K562 (cell line): Measurements from ENCODE around the gene PITPNC1. TPM values are rescaled to one million over a fixed set of nuclear protein-coding genes. Genes with fewer than 3 reads are reported as not detected.

Experiments
- ATAC-seq: fragments of 200-7000 bp; cut with Tn5 transposase; 3 replicates; pipeline ENCODE4 v1.9.1; 2020; ENCODE audit warnings: moderate library complexity
- BruUV-seq: library from RNA; stranded (reverse); fragments of 400-500 nt; replicated peaks from 2 replicates; lab custom pipeline; 2021; lab: Mats Ljungman, UMichigan
- CTCF ChIA-PET: fragments of 300-600 bp; formaldehyde crosslinking; extraction: SDS; loops from one replicate; lab custom pipeline; 2021; ENCODE audit warnings: low intra/inter-chr PET ratio; lab: Yijun Ruan, JAX
- POLR2A ChIA-PET: fragments of 300-600, 350-650 bp; sonication (Branson Sonifier 250); formaldehyde crosslinking; extraction: SDS; loops from one replicate; lab custom pipeline; 2021; ENCODE audit warnings: antibody characterized with exemption, inconsistent platforms; lab: Yijun Ruan, JAX
- DNase-seq, 4 experiments: peaks; one replicate each; pipeline versions ENCODE4 v3.0.0 to v3.0.0-alpha.2; 2011 to 2018; ENCODE audit warnings: low spot score in 3 of 4, mixed read lengths in 3 of 4; ENCODE audit errors: extremely low read depth in 1 of 4
- FAIRE-seq: peaks from 2 replicates; lab custom pipeline; 2011; peaks lifted over from hg19 to GRCh38; lab: Jason Lieb, UNC
- H2AFZ ChIP-seq: 2 replicates; pipeline ENCODE4 v1.6.0; 2011; ENCODE audit warnings: low read depth, low read length, control low read depth, inconsistent platforms
- H3K27ac ChIP-seq: fragments of 200-600 bp; 3 replicates; pipeline ENCODE4 v1.8.0; 2011; ENCODE audit warnings: low read depth, mild to moderate bottlenecking, control low read depth, inconsistent platforms, low read length, moderate library complexity, mixed read lengths; ENCODE audit errors: extremely low read depth
- H3K27me3 ChIP-seq, 2 experiments: fragments of 300-600 bp in 1 of 2; 2 replicates in 1 of 2; 3 replicates in 1 of 2; pipeline versions ENCODE4 v1.6.0 to v1.8.0; 2011; ENCODE audit warnings: inconsistent platforms in 2 of 2, low read length in 2 of 2, mild to moderate bottlenecking in 1 of 2, mixed read lengths in 1 of 2, moderate library complexity in 1 of 2; ENCODE audit not compliant: control insufficient read depth in 2 of 2, insufficient read depth in 2 of 2
- H3K36me3 ChIP-seq: fragments of 300-600 bp; 3 replicates; pipeline ENCODE4 v1.8.0; 2011; ENCODE audit warnings: mild to moderate bottlenecking, low read length, inconsistent platforms; ENCODE audit not compliant: control insufficient read depth, insufficient read depth
- H3K4me1 ChIP-seq, 2 experiments: fragments of 200-600 bp in 1 of 2; replicated peaks in 1 of 2; 2 replicates in 1 of 2; 3 replicates in 1 of 2; pipeline versions ENCODE4 v1.5.1 to v1.8.0; 2011; ENCODE audit warnings: inconsistent platforms in 2 of 2, low read length in 2 of 2, mild to moderate bottlenecking in 1 of 2, mixed read lengths in 1 of 2, moderate library complexity in 1 of 2; ENCODE audit not compliant: control insufficient read depth in 2 of 2, insufficient read depth in 2 of 2
- H3K4me2 ChIP-seq: 2 replicates; pipeline ENCODE4 v1.6.1; 2011; ENCODE audit warnings: low read length, control low read depth, inconsistent platforms, mixed read lengths; ENCODE audit not compliant: insufficient read depth
- H3K4me3 ChIP-seq: fragments of 200-600 bp; sonication (generic), shearing (Covaris generic); 2 replicates; pipeline ENCODE4 v1.5.1; 2016; ENCODE audit warnings: control low read depth, inconsistent platforms
- H3K79me2 ChIP-seq: fragments of 200-600 bp; 3 replicates; pipeline ENCODE4 v1.8.0; 2011; ENCODE audit warnings: low read length, inconsistent platforms; ENCODE audit not compliant: control insufficient read depth, insufficient read depth
- H3K9ac ChIP-seq, 2 experiments: 2 replicates each; pipeline versions ENCODE4 v1.6.0 to v1.6.1; 2011; ENCODE audit warnings: low read depth in 2 of 2, low read length in 2 of 2, control low read depth in 1 of 2, inconsistent platforms in 1 of 2, mild to moderate bottlenecking in 1 of 2, mixed read lengths in 1 of 2; ENCODE audit not compliant: insufficient read depth in 1 of 2
- H3K9me1 ChIP-seq: one replicate; pipeline ENCODE4 v1.6.0; 2011; ENCODE audit warnings: inconsistent platforms, mild to moderate bottlenecking, low read length, moderate library complexity; ENCODE audit not compliant: control insufficient read depth, insufficient read depth
- H3K9me3 ChIP-seq: replicated peaks from 2 replicates; pipeline ENCODE4 v1.5.1; 2011; ENCODE audit warnings: low read depth, low read length, inconsistent platforms; ENCODE audit not compliant: control insufficient read depth, insufficient read depth
- H4K20me1 ChIP-seq: replicated peaks from 2 replicates; pipeline ENCODE4 v1.6.1; 2011; ENCODE audit warnings: low read length, inconsistent platforms, mixed read lengths; ENCODE audit not compliant: control insufficient read depth, insufficient read depth
- COPS2 ChIP-seq: fragments of 450-650 bp; conservative IDR thresholded peaks from 2 replicates; pipeline ENCODE4 v1.6.1; 2016; ENCODE audit warnings: mild to moderate bottlenecking, moderate library complexity
- WGBS: fragments of 100-300 bp; shearing (Covaris generic); methylation state at CpG from one replicate; pipeline ENCODE4 v1.1.6; 2016; ENCODE audit warnings: low coverage, mixed read lengths; ENCODE audit not compliant: insufficient coverage; ENCODE audit errors: missing lambda C conversion rate; 5-methylcytosine and 5-hydroxymethylcytosine counted together
- in situ Hi-C: fragments of 300-500 bp; cut with MboI; formaldehyde crosslinking; loops from 4 replicates; pipeline ENCODE4 v1.15.0; 2018; ENCODE audit warnings: inconsistent platforms, mixed read lengths
- intact Hi-C: fragments of 100-400 bp; cut with micrococcal nuclease; formaldehyde crosslinking; loops from 2 replicates; pipeline ENCODE4 v1.14.2; 2022
- polyA plus RNA-seq, 8 experiments: library from polyadenylated mRNA; depleted of rRNA in 4 of 8; stranded (reverse) in 5 of 8; unstranded in 3 of 8; fragments of >200 nt; fragmentation: Nextera tagmentation in 2 of 8; fragmentation: Illumina TruSeq in 1 of 8; extraction: Ambion mirVana in 2 of 8; extraction: Trizol in 1 of 8; gene quantifications; 2 replicates each; pipeline versions ENCODE4 v1.2.1 to v1.2.3, GENCODE V29; 2011 to 2014; ENCODE audit warnings: inconsistent platforms in 1 of 8, missing spikeins in 1 of 8
- total RNA-seq, 7 experiments: library from RNA; depleted of rRNA in 6 of 7; stranded (reverse); fragments of >200 nt in 6 of 7; fragmentation: Illumina TruSeq in 2 of 7; extraction: Trizol in 2 of 7; gene quantifications; 2 replicates each; pipeline versions ENCODE4 v1.2.1 to v1.2.3, GENCODE V29; 2011 to 2021; ENCODE audit warnings: low replicate concordance in 1 of 7
- TF ChIP-seq, protein P1 (sequence below): sonication (generic); formaldehyde crosslinking; IDR thresholded peaks from 2 replicates; pipeline ENCODE4 v1.8.0; 2022; ENCODE audit warnings: mild to moderate bottlenecking, missing genetic modification reagents
- TF ChIP-seq, protein P2 (sequence below): fragments of 250-450 bp; sonication (Bioruptor Pico); IDR thresholded peaks from 2 replicates; pipeline ENCODE4 v1.4.0; 2020; ENCODE audit warnings: mild to moderate bottlenecking, moderate library complexity

The PITPNC1 gene
- total and polyA plus RNA-seq, 9 of the 15 experiments (the other 6 are each of a cell fraction or from before 2014, with no cell fraction given) = 0.11 to 1.1 (median 0.65) TPM

DNA sequence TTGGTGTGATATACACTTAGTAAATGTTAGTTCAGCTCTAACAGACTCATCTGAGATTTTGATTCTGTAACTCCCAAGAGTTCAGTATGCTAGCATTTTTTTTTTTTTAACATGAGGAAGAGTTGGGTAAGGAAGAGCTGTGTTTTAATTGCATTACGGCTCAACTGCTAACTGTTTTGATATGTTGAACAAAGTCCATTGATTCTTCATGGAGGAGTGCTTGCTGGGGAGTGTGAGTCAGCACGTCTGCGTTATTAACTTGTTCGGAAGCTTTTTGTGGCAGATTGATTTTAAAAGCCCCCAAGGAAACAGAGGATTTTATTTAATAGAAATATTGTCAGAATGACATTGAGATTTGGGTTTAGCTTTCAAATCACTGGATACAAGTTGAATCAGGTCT, 45.8 kb downstream of the PITPNC1 start:
- Histone ChIP-seq H3K4me2 (no peak overlapping the region), H3K36me3 (no peaks in the 10 kb centered on the region), H3K4me1 (no peaks in the 10 kb centered on the region; a peak in 1 of 5 replicates), H3K9me1 (no peaks in the 10 kb centered on the region), H3K27ac (no peak overlapping the region), H3K9me3 (no peaks in the 10 kb centered on the region), H4K20me1 (no peaks in the 10 kb centered on the region), H3K4me3 (no peak overlapping the region), H3K79me2 (no peaks in the 10 kb centered on the region), H3K9ac (no peak overlapping the region), H3K27me3 (peaks cover 13 to 27% of the 10 kb centered on the region in 2 experiments; a peak in 4 of 5 replicates)
- in situ Hi-C loops = no loop called here
- ATAC-seq = no peak
- no peak for DNase-seq
- 3% methylated on average over 4 of the region's 4 CpGs for WGBS
- ChIA-PET POLR2A (interaction anchor here (0.7 to 1.1 kb wide), 2 partner anchors 17 to 70 kb away, joined by 3 read pairs; no protein-coding TSS in a partner anchor), CTCF (no interaction called here)
- FAIRE-seq = no peak
- BruUV-seq = no TSS peak
- TF ChIP-seq, protein P1, sequence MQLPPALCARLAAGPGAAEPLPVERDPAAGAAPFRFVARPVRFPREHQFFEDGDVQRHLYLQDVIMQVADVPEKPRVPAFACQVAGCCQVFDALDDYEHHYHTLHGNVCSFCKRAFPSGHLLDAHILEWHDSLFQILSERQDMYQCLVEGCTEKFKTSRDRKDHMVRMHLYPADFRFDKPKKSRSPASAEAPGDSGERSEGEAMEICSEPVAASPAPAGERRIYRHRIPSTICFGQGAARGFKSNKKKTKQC (CRISPR knock-in tag) = no peak
- TF ChIP-seq COPS2 = no peak
- TF ChIP-seq, protein P2, sequence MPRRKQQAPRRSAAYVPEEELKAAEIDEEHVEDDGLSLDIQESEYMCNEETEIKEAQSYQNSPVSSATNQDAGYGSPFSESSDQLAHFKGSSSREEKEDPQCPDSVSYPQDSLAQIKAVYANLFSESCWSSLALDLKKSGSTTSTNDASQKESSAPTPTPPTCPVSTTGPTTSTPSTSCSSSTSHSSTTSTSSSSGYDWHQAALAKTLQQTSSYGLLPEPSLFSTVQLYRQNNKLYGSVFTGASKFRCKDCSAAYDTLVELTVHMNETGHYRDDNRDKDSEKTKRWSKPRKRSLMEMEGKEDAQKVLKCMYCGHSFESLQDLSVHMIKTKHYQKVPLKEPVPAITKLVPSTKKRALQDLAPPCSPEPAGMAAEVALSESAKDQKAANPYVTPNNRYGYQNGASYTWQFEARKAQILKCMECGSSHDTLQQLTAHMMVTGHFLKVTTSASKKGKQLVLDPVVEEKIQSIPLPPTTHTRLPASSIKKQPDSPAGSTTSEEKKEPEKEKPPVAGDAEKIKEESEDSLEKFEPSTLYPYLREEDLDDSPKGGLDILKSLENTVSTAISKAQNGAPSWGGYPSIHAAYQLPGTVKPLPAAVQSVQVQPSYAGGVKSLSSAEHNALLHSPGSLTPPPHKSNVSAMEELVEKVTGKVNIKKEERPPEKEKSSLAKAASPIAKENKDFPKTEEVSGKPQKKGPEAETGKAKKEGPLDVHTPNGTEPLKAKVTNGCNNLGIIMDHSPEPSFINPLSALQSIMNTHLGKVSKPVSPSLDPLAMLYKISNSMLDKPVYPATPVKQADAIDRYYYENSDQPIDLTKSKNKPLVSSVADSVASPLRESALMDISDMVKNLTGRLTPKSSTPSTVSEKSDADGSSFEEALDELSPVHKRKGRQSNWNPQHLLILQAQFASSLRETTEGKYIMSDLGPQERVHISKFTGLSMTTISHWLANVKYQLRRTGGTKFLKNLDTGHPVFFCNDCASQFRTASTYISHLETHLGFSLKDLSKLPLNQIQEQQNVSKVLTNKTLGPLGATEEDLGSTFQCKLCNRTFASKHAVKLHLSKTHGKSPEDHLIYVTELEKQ (CRISPR knock-in tag) = no peak
- TF ChIP-seq, all 486 proteins: peak for 0
- H2AFZ ChIP-seq = no peak overlapping the region
- intact Hi-C loops = no loop called here
